ENCODE data around the gene MYO3B. TPM values are rescaled to one million over a fixed set of nuclear protein-coding genes. Genes with fewer than 3 reads are reported as not detected.

The MYO3B gene
- total RNA-seq, 2 donors from 2014 or later: 2.0 to 4.7 TPM

GRCh38 chr2:170236680-170237047, 58.7 kb downstream of the MYO3B start:
- 81 to 82% methylated on average over 2 of the region's 2 CpGs for WGBS, 2 donors

DNA sequence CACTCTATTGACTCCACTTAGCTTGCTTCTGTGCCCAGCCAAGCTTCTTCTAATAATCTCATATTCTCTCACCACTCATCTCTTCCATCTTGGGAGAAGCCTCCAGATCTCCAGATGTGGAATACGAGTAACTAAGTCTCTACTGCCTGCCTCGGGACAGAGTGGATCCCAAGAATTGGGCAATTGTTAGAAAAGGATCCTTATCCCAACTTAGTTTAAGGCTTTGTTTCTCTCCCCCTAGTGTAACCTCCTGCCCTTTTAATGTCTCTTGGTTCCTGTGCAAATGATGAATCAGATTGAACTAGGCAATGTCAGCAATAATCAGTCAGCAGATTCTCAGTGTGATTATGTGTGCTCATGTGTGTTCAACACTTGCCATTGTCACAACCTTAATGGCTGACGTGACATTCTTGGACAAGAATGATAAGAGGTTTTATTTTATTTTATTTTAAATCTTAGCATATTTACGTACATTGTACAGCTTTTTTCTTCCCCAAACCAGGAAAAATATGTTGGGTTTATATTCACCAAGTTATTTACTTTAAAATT, 59.7 kb downstream of the MYO3B start:
- H3K27me3 ChIP-seq: no peaks in the 10 kb centered on the region
- no peak overlapping the region for H3K4me3 ChIP-seq
- DNase-seq (no peak), ATAC-seq (no peak)
- 44 to 48% methylated on average over 4 of the region's 4 CpGs for WGBS, 2 donors
- TF ChIP-seq, protein P1, sequence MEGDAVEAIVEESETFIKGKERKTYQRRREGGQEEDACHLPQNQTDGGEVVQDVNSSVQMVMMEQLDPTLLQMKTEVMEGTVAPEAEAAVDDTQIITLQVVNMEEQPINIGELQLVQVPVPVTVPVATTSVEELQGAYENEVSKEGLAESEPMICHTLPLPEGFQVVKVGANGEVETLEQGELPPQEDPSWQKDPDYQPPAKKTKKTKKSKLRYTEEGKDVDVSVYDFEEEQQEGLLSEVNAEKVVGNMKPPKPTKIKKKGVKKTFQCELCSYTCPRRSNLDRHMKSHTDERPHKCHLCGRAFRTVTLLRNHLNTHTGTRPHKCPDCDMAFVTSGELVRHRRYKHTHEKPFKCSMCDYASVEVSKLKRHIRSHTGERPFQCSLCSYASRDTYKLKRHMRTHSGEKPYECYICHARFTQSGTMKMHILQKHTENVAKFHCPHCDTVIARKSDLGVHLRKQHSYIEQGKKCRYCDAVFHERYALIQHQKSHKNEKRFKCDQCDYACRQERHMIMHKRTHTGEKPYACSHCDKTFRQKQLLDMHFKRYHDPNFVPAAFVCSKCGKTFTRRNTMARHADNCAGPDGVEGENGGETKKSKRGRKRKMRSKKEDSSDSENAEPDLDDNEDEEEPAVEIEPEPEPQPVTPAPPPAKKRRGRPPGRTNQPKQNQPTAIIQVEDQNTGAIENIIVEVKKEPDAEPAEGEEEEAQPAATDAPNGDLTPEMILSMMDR (IDR thresholded peaks at IDR 0.05): no peak
- TF ChIP-seq POLR2A (IDR thresholded peaks at IDR 0.05): no peak
- intact Hi-C loops (cut with DNase I): loop anchor here (10.0 kb wide), 1 partner anchor 577 kb away; the partner anchor contains the start of gene GAD1
- H3K27ac ChIP-seq: no peak overlapping the region
- H3K36me3 ChIP-seq (replicated peaks in 1 of 2; ENCODE audit: insufficient read depth in 1 of 2, low read depth in 2 of 2): no peaks in the 10 kb centered on the region
- H3K9me3 ChIP-seq: no peaks in the 10 kb centered on the region
- H3K4me1 ChIP-seq: no peaks in the 10 kb centered on the region

More at GRCh38 chr2:170236680-170237047, 58.7 kb downstream of the MYO3B start:
- Histone ChIP-seq H3K27me3 (no peaks in the 10 kb centered on the region), H3K9me3 (no peaks in the 10 kb centered on the region), H3K4me3 (no peak overlapping the region), H3K36me3 (replicated peaks in 1 of 2; ENCODE audit: insufficient read depth in 1 of 2, low read depth in 2 of 2) (no peaks in the 10 kb centered on the region), H3K4me1 (no peaks in the 10 kb centered on the region), H3K27ac (no peak overlapping the region)
- no peak for ATAC-seq
- no peak for TF ChIP-seq POLR2A (IDR thresholded peaks at IDR 0.05)
- TF ChIP-seq, protein P1 (IDR thresholded peaks at IDR 0.05): no peak
- no peak for DNase-seq
- intact Hi-C loops (cut with DNase I): loop anchor here (10.0 kb wide), 1 partner anchor 578 kb away; the partner anchor contains the start of gene GAD1

DNA sequence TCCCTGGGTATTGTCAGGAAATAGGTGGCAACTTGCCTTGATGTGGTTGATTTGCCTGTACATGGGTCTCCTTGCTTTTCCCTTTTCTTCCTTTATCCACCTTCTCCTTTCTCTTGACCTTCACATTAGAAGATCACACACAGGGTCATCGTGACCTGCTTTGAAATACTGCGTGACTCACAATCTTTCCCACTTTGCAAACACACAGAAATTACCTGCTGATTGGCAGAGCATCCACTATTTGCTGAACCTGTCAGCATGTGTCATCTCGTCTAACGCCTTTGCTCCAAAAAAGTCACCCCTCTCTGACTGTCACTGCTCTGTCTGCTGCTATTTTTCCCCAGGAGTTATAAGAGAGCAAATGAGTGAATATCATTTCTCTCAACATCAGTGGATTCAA, 60.8 kb downstream of the MYO3B start:
- 41 to 51% methylated on average over 4 of the region's 4 CpGs for WGBS, 2 donors
- H3K9me3 ChIP-seq: no peaks in the 10 kb centered on the region
- intact Hi-C loops (cut with DNase I): loop anchor here (10.0 kb wide), 1 partner anchor 576 kb away; the partner anchor contains the start of gene GAD1
- TF ChIP-seq POLR2A (IDR thresholded peaks at IDR 0.05): no peak
- TF ChIP-seq, protein P1 (IDR thresholded peaks at IDR 0.05): no peak
- no peaks in the 10 kb centered on the region for H3K36me3 ChIP-seq (replicated peaks in 1 of 2; ENCODE audit: insufficient read depth in 1 of 2, low read depth in 2 of 2)
- ATAC-seq (no peak), DNase-seq (no peak)
- H3K4me3 ChIP-seq: no peak overlapping the region
- H3K27ac ChIP-seq: no peak overlapping the region
- H3K27me3 ChIP-seq: no peaks in the 10 kb centered on the region
- H3K4me1 ChIP-seq: no peaks in the 10 kb centered on the region

DNA sequence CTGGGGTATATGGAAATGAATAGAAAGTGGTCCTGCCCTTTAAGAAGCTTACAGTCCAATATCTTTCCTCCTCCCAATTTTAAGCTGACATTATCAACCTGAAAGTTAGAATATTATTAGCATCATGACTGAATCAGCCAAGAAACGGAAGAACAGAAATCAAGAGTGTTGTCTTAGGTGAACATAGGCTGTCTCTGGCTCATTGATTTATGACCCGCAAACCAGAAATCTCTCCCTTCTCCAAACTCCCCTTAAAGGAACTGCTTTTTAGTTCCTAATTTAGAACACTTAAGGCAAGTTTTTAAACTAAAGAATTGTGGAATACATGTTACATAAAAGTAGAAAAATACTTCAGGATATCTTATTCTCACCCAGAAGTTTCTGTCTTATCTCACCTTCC, 62.7 kb downstream of the MYO3B start:
- 56 to 75% methylated on average over 2 of the region's 2 CpGs for WGBS, 2 donors
- no peak overlapping the region for H3K27ac ChIP-seq
- TF ChIP-seq POLR2A (IDR thresholded peaks at IDR 0.05): no peak
- TF ChIP-seq, protein P1 (IDR thresholded peaks at IDR 0.05): no peak
- intact Hi-C loops (cut with DNase I): no loop called here
- H3K27me3 ChIP-seq: no peaks in the 10 kb centered on the region
- no peak for ATAC-seq
- H3K9me3 ChIP-seq: no peaks in the 10 kb centered on the region
- H3K4me3 ChIP-seq: no peak overlapping the region
- no peak for DNase-seq
- H3K36me3 ChIP-seq (replicated peaks in 1 of 2; ENCODE audit: insufficient read depth in 1 of 2, low read depth in 2 of 2): no peaks in the 10 kb centered on the region
- H3K4me1 ChIP-seq: no peaks in the 10 kb centered on the region

GRCh38 chr2:170241756-170242155, 63.8 kb downstream of the MYO3B start:
- intact Hi-C loops (cut with DNase I): no loop called here
- H3K4me1 ChIP-seq: no peaks in the 10 kb centered on the region
- DNase-seq (no peak), ATAC-seq (no peak)
- no peak overlapping the region for H3K27ac ChIP-seq
- H3K36me3 ChIP-seq (replicated peaks in 1 of 2; ENCODE audit: insufficient read depth in 1 of 2, low read depth in 2 of 2): no peaks in the 10 kb centered on the region
- no peak overlapping the region for H3K4me3 ChIP-seq
- H3K27me3 ChIP-seq: no peaks in the 10 kb centered on the region
- TF ChIP-seq, protein P1 (IDR thresholded peaks at IDR 0.05): no peak
- TF ChIP-seq POLR2A (IDR thresholded peaks at IDR 0.05): no peak
- no peaks in the 10 kb centered on the region for H3K9me3 ChIP-seq
- WGBS, 2 donors: 67 to 84% methylated on average over 2 of the region's 2 CpGs

Measured in body of pancreas (tissue), 4 donors.